GM12875 (cell line): ENCODE data around the gene BLOC1S4.

Experiments
- H3K4me3 ChIP-seq: one replicate; pipeline ENCODE4 v1.5.1; 2011; ENCODE audit warnings: low read depth, low read length, control low read depth
- CTCF ChIP-seq: IDR thresholded peaks from 2 replicates; pipeline ENCODE4 v1.5.1; 2011; ENCODE audit warnings: low read depth, mild to moderate bottlenecking, control low read depth, inconsistent platforms, low read length, moderate library complexity, borderline replicate concordance; ENCODE audit not compliant: insufficient read depth

The BLOC1S4 gene

GRCh38 chr4:6747294-6748051 lies 31.5 kb downstream of the BLOC1S4 start:
- TF ChIP-seq CTCF, result no peak
- H3K4me3 ChIP-seq, result no peak overlapping the region

GRCh38 chr4:6748286-6748685 lies 32.3 kb downstream of the BLOC1S4 start:
- H3K4me3 ChIP-seq, result no peak overlapping the region
- TF ChIP-seq CTCF, result no peak

GRCh38 chr4:6749340-6750171 lies 33.6 kb downstream of the BLOC1S4 start:
- H3K4me3 ChIP-seq, result no peak overlapping the region
- no peak for TF ChIP-seq CTCF

GRCh38 chr4:6750286-6751221 lies 34.6 kb downstream of the BLOC1S4 start:
- no peak overlapping the region for H3K4me3 ChIP-seq
- no peak for TF ChIP-seq CTCF

- no peak for TF ChIP-seq CTCF
- H3K4me3 ChIP-seq, result no peak overlapping the region
These were observed 35.9 kb downstream of the BLOC1S4 start for GRCh38 chr4:6751611-6752485.

GRCh38 chr4:6752486-6752829 lies 36.5 kb downstream of the BLOC1S4 start:
- H3K4me3 ChIP-seq, result no peak overlapping the region
- TF ChIP-seq CTCF, result no peak
